Islet of Langerhans (tissue), 1 donor: ENCODE results near the gene NOL3.

Experiments
- FAIRE-seq: peaks from one replicate; lab custom pipeline; 2011; peaks lifted over from hg19 to GRCh38; lab: Jason Lieb, UNC

The NOL3 gene

DNA sequence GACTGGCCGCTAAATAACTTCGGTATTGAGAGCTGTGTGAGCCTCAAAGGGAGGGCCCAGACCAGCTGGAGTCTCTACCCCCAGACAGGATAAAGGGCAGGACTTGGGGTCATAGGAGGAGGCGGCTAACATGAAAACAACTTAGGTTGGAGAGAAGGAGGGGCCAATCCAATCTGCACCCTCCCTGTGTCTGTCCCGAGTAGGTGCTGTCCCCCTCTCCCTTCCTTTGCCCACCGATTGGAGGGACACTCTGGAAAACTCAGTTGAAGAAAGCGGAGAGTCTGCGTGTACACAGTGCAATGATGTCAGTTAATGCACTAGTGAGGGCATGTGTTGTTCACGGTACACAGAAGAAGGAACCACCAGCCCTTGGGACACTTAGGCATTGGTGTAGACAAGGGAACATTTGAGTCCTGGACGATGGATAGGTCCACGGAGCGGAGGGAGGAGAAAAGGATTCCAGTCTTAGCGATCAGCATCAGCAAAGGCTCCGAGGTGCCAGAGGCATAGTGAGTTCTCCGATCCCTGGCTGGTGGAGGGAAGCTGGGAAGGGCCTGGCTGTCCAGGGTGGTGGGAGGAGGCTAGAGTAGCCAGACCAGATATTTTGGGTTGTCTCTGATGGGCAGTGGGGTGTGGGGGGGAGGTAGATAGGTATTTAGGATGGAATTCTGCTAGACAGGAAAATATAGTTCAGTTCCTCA, 761 bp downstream of the NOL3 start:
- no peak for FAIRE-seq

DNA sequence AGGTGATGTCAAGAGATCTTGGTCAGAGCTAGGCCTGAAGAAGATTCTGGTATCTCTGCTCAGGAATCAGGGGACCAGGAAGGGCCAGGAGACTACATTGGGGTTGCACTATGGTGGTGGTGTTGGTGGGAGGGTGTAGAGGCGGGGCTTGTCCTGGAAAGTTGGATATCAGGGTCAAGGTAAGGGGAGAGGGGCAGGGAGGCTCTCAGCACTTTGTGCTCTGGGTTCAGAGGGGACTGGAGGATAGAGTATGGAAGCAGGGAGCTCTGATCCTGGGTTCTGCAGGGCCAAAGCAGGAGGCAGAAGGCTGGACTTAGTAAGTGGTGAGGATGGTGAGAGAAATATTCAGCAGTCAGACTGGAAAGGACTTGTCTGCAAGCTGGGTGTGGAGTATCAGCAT, 3.0 kb downstream of the NOL3 start:
- FAIRE-seq, result no peak

DNA sequence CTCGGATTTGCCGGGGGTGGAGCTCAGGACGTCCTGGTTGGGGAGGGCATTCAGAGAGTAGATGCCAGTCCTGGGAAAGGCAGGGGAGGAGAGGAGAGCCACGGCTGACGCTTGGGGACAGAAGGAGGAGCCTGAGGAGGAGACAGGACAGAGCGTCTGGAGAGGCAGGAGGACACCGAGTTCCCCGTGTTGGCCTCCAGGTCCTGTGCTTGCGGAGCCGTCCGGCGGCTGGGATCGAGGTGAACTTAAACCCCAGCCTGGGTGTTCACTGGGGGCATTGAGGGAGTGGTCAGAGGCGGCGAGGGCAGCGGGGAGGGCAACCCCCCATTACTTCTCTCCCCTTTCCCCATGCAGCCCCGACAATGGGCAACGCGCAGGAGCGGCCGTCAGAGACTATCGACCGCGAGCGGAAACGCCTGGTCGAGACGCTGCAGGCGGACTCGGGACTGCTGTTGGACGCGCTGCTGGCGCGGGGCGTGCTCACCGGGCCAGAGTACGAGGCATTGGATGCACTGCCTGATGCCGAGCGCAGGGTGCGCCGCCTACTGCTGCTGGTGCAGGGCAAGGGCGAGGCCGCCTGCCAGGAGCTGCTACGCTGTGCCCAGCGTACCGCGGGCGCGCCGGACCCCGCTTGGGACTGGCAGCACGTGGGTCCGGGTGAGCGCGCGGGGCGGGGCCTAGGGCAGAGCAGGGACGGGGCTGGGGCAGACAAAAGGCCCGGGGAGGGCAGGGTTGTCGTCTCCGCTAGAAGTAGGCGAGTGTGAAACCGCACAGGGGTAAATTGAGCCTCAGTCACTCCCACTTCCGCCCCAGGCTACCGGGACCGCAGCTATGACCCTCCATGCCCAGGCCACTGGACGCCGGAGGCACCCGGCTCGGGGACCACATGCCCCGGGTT, 3.7 kb downstream of the NOL3 start:
- no peak for FAIRE-seq

DNA sequence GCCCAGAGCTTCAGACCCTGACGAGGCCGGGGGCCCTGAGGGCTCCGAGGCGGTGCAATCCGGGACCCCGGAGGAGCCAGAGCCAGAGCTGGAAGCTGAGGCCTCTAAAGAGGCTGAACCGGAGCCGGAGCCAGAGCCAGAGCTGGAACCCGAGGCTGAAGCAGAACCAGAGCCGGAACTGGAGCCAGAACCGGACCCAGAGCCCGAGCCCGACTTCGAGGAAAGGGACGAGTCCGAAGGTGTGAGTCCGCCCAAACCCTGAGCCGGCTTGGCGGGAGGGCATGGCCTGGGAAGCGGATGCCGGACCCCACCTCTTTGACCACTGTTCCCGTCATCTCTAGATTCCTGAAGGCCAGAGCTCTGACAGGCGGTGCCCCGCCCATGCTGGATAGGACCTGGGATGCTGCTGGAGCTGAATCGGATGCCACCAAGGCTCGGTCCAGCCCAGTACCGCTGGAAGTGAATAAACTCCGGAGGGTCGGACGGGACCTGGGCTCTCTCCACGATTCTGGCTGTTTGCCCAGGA, 4.4 kb downstream of the NOL3 start:
- FAIRE-seq, result no peak

DNA sequence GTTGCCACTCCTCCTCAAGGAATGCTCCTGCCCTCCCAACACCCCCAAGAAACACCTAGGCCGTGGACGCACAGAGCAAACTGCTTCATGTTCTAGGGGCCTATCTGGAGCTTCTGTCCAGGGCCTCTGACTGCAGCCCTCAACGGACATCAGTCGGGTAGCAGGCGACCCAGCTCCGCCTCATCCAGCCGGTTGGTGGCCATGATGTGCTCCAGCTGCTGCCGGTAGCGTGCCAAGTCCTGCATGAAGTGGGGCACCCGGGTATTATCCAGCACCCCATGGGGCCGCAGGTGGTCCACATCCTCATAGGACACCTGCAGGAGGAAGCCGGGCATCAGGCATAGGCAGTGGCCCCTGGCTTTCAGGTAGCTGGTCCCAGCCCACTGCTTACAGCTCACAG, 6.3 kb downstream of the NOL3 start:
- FAIRE-seq, result no peak

DNA sequence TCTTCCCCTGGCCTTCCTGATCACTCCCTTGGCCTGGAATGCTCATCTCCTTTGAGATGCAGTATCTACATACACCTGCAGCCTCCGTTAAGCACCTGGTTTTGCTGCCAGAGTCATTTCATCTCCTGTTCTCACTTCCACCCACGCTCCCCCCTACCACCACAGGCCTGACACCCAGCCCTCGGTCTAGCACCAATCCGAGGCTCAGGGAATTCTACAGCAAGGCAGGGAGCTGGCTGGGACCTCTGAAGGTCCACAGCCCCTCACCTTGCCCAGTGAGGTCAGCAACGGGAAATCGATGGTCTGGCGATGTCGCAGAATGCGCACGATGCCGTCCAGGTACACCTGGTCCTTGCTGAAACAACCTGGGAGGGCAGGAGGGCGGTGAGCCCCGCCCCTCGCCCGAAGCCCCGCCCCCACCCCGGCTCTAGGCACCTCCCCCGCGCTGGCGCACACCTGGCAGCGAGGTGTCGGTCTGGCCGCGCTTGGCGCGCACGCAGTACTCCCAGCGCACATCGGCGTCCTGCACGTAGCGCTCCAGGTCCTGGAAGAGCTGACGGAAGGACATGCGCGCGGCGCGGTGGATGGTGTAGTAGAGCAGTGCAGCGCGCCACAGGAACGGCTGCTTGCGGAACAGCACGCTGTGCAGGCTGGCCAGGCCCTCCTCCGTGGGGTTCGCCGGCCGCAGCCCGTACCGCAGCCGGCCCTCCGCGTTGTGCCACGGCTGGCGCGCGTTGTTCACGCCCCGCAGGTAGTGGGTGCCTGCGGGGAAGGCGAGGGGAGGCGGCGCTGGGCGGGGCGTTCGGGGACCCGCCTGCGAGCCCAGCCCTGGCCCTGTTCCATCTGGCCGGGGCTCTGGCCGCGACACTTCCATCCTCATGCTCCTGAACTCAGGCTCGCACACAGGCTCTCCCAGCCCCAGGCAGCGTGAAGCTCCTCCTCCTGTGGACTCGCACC, 7.7 kb downstream of the NOL3 start:
- FAIRE-seq, result no peak

DNA sequence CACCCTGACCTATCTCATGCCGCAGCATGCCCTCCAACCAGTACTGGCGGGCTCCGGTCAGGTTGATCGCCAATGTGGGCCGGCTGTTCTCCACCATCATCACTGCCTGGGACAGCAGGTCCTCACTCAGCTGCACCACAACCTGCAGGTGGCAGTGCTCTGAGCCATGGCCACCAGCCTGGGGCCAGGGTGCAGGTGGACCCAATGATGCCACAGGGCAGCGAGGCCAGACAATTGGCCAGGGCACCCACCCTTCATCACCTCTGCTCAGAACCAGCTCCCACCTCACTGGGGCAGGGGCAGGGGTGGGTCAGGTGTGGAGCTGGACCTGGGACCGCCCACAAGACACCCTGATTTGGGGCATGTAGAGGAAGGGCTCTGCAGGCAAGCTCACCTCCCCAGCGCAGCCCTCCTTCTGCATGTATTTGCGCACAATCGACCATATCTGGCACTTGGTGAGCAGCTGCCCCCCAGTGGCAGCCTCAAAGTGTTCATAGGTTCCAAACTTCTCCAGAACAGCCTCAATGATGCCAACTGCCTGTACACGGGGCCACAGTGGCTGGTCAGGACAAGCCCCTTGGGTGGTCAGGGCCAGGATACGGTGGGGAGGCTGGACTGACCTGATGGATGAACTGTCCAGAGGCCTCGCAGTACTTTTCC, 9.2 kb downstream of the NOL3 start:
- no peak for FAIRE-seq

DNA sequence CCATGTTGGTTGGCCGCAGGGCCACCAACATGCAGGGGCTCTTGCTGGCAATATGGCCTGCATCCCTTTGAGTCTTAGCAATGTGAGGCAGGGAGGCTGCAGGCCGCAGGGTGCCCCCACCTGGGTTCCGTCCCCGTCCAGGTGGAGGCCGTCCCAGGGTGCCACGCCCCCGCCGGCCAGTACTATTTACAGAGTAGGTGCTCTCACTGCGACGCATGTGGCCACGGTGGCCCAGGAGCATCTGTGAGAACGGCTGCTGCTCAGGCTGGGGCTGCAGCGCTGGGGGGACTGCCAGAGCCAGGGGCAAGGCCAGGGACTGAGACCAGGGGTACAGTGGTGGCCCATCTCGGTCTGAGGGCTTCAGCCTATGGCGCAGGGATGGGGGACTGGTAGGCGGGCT, 9.8 kb downstream of the NOL3 start:
- FAIRE-seq, result no peak

DNA sequence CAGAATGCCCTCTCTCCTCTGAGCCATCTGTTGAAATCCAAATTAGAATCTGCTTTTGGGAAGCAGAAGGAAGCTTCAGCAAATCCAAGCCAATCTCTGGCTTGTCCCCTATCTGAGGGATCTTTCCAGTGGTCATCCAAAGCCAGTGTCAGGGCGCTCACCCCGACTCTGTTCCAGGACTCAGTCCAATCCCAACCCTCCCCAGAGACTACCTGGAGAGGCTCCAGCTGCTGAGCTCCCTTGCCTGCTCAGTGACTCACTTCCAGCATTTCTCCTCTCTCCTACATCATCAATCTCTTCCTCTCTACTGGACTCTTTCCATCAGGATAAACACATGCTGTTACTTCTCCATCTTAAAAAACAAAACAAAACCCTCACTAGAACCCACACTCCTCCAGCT, 11.0 kb downstream of the NOL3 start:
- no peak for FAIRE-seq

DNA sequence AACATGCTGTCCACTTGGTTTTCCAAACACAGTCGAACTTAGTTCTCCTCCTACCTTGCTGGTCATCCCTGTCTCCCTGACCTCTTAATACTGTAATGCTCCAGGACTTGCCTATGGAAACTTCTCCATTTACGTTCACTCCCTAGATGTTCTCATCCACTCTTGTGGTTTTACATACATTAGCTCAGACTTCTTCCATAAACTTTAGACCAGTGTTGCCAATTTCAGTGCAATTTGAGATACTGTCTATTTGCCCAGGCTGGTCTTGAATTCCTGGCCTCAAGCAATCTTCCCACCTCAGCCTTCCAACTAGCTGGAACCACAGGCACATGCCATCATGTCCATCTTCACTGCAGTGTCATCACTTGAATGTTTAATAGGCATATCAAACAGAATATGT, 11.9 kb downstream of the NOL3 start:
- no peak for FAIRE-seq

DNA sequence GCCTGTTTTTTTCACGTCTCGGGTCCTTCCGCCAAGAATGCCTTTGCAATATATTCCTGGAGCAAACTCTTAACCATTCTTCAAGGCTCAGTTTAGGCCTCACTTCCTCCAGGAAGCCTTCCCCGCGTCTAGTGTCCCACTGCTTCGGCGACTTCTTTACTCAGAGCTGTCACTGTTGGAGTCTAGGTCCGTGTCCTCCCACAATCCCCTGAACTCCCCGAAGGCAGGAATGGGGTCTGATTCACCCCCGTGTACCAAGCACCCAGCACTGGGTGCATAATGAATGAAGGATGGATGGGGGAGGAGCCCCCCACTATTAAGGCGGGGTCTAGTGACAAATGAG, 12.9 kb downstream of the NOL3 start:
- no peak for FAIRE-seq

DNA sequence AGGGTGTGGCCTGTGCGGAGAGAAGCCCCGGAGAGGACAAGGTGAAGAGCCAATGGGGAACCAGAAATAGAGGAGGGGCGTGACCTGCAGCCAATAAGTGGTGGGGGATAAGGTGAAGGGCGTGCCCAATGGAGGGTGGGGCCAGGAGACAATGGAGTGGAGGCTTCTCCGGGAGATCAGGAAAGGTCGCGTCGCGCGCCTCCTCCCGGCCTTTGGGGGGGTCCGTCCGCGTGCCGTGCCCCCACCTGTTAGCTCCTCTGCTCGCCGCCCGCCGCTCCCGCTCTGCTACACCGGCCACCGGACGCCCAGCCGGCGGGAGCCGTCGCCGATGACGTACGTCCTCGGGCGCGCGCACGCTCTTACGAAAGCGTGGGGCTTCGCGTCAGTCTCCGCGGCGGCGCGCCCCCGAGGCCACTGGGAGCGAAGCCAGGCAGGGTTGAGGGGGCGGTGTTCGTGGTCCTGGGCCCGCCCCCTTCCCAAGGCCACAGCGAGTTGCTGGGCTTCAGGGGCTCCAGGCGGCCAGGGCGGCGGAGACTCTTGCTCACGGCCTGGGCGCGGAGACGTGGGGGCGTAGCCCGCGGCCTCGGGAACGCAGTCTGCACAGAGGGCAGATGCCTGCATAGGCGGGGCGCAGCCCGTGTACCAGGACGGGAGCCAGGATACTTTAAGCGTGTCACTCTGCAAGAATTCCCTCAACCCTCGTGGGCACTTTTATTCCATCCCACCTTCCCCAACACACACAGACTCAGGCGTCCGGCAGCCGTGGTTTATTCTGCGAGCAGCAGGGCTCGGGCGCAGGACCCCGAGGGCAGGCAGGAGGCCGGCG, 13.5 kb downstream of the NOL3 start, which contains the start of gene MATCAP1:
Gene MATCAP1, minus strand, starts transcription at position 337 of the 826 bp plus-strand sequence. CDS start 3,353 bp downstream, outside the sequence.
- peak; percentile 49 for FAIRE-seq

DNA sequence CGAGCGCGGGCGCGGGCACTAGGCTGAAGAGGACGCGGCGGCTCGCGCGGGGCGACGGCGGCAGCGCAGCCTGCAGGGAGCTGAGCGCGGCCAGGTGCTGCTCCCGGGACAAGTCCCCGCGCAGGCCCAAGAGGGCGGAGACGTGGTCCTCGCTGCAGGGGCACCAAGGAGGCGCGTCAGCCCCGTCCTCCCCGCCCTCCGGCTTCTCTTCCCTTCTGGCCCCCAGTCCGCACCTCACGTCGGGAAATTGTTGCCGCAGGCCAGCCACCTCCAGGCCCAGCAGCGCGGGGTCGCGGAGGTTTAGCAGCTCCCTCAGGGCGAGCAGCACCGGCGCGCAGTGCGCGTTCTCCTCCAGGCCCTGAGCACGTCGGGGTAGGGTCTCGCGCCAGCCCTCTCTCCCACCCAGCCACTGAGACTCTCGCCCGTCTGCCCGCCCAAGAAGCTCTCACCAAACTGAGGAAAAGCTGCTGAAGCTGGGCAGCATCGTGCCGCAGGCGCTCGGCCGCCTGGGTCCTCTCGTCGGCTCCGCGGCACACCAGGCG, 14.2 kb downstream of the NOL3 start:
- no peak for FAIRE-seq

DNA sequence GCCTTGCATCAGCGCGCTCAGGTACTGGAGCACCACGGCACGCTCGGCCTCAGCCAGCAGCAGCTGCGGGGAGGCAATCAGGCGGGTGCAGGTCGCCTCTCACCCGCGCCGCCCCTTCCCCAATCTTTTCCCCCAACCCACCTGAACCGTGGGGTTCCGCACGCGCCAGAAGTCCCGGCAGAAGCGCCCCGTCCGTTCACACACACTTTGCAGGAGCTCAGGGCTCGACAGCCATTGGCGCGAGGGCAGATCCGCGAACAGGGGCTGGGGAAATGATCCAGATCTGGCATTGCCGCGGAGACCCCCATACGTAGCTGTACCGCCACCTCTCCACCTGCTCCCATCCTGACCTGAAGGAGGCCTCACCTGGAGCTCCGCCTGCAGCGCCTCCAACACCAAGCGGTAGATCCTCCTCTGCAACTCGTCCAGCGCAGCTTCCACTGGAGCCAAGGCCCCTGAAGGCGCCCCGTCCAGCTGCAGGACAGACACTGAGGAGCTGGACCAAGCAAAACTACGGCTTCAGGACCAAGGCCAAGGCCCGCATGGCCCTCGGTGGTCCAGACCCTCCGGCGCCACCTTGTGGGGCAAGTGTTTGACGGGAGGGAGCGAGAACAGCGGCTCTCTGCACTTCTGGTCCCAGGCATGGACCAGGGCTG, 14.8 kb downstream of the NOL3 start:
- no peak for FAIRE-seq

DNA sequence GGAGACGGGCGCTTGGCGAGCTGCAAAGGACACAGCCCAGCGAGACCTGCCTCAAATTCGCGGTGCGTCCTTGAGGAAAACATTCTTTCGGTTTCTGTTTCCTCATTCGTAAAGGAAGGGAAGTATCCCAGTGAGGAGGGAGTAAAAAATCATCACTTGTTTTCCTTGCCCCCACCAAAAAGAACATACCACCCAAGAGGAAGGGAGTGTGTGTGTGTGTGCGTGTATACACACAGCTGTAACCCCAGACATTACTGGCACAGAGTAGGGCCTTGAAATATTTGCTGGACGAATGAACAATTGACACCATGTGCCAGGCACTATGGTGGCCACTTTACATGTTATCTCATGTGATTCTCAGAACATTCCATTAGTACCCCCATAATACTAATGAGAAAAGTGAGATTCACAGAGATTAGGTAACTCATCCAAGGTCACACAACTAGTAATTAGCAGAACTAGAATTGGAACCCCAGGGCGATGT, 15.4 kb downstream of the NOL3 start:
- no peak for FAIRE-seq

DNA sequence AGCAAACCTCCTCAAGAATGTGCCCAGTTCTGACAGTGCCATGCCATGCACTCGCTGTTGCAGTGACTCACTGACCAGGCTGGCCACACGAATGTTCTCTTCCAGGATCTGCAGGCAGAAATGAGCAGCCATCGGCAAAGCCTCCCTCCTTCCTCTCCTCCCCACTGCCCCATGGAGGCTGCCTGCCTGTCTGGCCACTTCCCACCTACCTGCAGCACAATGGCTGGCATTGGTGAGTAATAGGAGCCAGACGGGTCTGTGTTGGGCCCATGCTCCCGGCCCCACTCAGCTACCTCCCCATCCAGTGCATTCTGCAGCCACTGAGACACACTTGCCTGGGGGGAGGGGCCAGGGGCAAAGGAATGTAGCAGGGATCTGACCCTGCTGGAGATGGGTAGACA, 16.2 kb downstream of the NOL3 start:
- FAIRE-seq, result no peak

DNA sequence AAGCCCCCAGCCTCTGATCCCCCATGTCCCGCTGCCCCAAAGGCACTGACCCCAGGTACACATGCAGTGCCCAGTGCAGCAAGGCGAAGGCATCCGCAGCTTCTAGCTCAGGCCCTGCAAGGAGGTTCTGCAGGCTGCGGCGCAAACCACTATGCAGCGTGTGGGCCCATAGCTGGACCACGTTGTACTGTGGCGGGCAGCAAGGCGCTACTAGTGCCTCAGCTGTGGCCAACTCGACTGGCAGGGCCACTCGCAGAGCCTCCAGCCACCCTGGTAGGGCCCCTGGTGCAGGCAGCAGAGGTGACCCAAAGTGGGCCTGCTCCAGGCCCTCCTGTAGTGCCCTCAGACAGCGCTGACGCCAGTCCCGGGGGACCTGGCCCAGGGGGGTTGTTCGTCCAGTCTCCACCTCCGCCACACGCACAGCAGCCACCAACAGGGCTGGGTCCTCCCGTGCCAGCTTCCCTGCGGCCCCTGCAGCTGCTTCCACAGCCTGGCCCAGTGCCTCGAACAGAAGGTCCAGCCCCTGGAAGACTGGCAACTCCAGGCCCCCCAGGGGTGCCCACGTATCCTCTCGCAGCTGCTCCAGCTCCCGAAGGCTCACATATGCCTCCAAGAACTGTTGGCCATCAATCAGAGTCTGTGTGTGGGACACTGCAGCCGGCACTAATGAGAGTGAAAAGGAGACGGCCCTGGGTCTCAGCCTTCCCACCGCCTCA, 17.0 kb downstream of the NOL3 start:
- no peak for FAIRE-seq

DNA sequence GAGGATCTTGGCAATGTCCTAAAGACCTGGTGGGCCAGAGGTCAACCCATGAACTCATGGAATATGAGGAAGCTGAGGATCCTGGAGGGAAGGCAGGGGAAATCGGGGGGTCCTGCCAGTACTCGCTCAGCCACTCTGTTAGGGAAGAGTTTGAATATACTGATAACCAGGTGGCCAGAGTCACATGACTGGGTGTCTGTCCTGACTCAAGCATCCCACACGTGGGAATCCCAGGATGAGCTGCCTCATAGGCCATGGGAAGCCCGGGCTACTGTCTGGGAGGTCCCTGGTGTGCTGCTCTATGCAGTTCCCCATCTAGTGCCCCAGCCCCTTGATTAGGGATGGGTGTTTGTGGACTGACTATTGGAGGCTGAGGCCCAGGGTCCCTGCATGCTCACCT, 18.0 kb downstream of the NOL3 start:
- FAIRE-seq, result no peak

DNA sequence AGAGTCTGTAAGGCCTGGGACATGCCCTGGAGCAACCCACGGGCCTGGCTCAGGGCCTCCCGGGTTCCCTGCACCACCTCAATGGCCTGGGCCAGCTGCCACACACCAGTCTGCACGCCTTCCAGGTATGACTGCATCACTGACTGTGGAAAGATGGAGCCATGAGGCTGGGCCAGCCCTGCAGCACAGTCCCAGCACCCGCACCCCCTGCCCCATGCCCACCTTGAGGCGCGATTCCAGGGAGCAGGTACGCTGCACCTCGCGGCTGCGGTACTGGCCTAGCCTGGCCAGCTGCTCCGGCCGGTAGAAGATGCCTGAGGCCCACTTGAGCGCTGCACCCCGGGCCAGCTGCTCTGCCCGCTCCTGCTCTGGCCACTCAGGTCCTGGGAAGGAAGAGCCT, 18.5 kb downstream of the NOL3 start:
- FAIRE-seq, result no peak
